Measurements from ENCODE around the gene ZNF878.

ZNF878 gene

DNA sequence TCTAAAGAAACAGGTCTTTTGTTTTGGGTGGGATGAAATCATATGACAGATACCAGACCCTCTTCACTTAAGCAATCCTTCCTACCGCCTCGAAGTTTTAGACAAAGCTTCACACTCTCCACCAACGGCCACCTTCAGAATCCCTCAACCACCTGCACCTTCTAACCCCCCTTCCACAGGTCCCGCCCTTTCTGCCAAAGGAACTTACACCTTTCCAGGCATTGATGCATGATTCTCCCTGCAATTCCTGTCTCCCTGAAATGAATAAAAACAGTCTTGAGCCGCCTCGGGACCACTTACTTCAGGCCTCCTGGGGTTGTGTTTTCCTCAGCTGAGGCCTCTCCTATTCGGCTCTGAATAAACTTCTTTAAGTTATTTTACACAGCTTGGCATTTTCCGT, 18.1 kb downstream of the ZNF878 start:
- peaks cover 5% of the 10 kb centered on the region for H3K4me1 ChIP-seq (ENCODE audit: control insufficient read depth, insufficient read depth, low read length, unreplicated experiment)
- no peaks in the 10 kb centered on the region for H3K27me3 ChIP-seq (ENCODE audit: insufficient read depth, low read length)
- peaks cover 14% of the 10 kb centered on the region for H3K79me2 ChIP-seq (ENCODE audit: control insufficient read depth, insufficient read depth, low read length, unreplicated experiment)
- H3K27ac ChIP-seq (ENCODE audit: low read depth, low read length), result no peak overlapping the region
- H2AFZ ChIP-seq (ENCODE audit: low read length, unreplicated experiment), result no peak overlapping the region
- H3K36me3 ChIP-seq (ENCODE audit: insufficient read depth, low read length), result no peaks in the 10 kb centered on the region
- H3K4me3 ChIP-seq (ENCODE audit: low read depth, low read length), result peak overlapping the region; percentile 94

DNA sequence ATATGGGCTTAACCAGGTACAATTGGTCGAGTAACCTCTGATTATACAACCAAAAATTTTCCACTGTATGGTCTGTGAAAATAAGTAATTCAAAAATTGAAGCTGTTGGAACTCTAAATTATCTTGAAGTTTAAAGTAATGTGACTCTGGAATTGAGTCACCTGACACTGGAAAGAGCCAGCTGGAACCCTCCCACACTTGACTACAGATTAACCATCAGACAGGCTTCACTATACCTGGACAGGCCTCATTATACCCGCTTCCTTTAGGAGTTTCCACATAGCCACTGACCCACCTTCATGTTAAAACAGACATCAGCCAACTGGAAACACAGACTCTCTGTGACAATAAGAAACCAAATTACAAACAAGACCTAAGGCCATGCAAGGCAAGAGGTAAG, 18.6 kb downstream of the ZNF878 start:
- no peak overlapping the region for H3K27ac ChIP-seq (ENCODE audit: low read depth, low read length)
- H2AFZ ChIP-seq (ENCODE audit: low read length, unreplicated experiment), result no peak overlapping the region
- H3K79me2 ChIP-seq (ENCODE audit: control insufficient read depth, insufficient read depth, low read length, unreplicated experiment), result peaks cover 14% of the 10 kb centered on the region
- no peaks in the 10 kb centered on the region for H3K36me3 ChIP-seq (ENCODE audit: insufficient read depth, low read length)
- peak overlapping the region; percentile 94 for H3K4me3 ChIP-seq (ENCODE audit: low read depth, low read length)
- peaks cover 5% of the 10 kb centered on the region for H3K4me1 ChIP-seq (ENCODE audit: control insufficient read depth, insufficient read depth, low read length, unreplicated experiment)
- H3K27me3 ChIP-seq (ENCODE audit: insufficient read depth, low read length), result no peaks in the 10 kb centered on the region

DNA sequence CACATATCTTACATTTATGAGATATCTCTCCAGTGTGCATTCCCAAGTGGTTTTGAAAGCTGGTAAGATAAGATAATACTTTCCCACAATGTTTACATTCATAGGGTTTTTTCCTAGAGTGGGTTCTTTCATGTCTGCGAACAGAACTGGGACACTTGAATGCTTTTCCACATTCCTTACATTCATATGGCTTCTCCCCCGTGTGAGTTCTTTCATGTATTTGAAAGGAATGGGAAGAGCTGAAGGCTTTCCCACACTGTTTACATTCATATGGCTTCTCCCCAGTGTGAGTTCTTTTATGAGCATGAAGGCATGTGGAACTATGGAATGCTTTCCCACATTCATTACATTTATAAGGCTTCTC, 37.0 kb downstream of the ZNF878 start:
- Histone ChIP-seq H3K4me1 (ENCODE audit: control insufficient read depth, insufficient read depth, low read length, unreplicated experiment) (no peaks in the 10 kb centered on the region), H3K79me2 (ENCODE audit: control insufficient read depth, insufficient read depth, low read length, unreplicated experiment) (peaks cover 4% of the 10 kb centered on the region), H2AFZ (ENCODE audit: low read length, unreplicated experiment) (no peak overlapping the region), H3K27me3 (ENCODE audit: insufficient read depth, low read length) (no peaks in the 10 kb centered on the region), H3K27ac (ENCODE audit: low read depth, low read length) (no peak overlapping the region), H3K36me3 (ENCODE audit: insufficient read depth, low read length) (peaks cover 51% of the 10 kb centered on the region), H3K4me3 (ENCODE audit: low read depth, low read length) (no peak overlapping the region)

DNA sequence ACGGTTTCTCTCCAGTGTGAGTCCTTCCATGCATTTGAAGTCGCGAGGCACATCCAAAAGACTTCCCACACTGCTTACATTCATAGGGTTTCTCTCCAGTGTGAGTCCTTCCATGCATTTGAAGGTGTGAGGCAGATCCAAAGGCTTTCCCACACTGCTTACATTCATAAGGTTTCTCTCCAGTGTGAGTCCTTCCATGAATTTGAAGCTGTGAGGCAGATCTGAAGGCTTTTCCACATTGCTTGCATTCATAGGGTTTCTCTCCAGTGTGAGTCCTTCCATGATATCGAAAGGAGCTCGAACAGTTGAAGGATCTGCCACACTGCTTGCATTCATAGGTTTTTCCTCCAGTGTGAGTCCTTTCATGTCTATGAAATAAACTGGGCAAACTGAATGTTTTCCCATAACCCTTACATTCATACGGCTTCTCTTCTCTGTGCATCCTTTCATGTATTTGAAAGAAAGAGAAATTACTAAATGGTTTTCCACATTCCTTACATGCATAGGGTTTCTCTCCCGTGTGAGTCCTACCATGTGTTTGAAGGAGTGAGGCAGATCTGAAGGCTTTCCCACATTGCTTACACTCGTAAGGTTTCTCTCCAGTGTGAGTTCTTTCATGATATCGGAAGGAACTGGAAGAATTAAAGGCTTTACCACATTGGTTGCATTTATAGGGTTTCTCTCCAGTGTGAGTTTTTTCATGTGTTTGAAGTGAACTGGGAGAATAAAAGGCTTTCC, 37.6 kb downstream of the ZNF878 start:
- no peaks in the 10 kb centered on the region for H3K27me3 ChIP-seq (ENCODE audit: insufficient read depth, low read length)
- no peak overlapping the region for H3K4me3 ChIP-seq (ENCODE audit: low read depth, low read length)
- H2AFZ ChIP-seq (ENCODE audit: low read length, unreplicated experiment), result no peak overlapping the region
- H3K36me3 ChIP-seq (ENCODE audit: insufficient read depth, low read length), result peaks cover 51% of the 10 kb centered on the region
- peaks cover 4% of the 10 kb centered on the region for H3K79me2 ChIP-seq (ENCODE audit: control insufficient read depth, insufficient read depth, low read length, unreplicated experiment)
- H3K27ac ChIP-seq (ENCODE audit: low read depth, low read length), result no peak overlapping the region
- H3K4me1 ChIP-seq (ENCODE audit: control insufficient read depth, insufficient read depth, low read length, unreplicated experiment), result no peaks in the 10 kb centered on the region

DNA sequence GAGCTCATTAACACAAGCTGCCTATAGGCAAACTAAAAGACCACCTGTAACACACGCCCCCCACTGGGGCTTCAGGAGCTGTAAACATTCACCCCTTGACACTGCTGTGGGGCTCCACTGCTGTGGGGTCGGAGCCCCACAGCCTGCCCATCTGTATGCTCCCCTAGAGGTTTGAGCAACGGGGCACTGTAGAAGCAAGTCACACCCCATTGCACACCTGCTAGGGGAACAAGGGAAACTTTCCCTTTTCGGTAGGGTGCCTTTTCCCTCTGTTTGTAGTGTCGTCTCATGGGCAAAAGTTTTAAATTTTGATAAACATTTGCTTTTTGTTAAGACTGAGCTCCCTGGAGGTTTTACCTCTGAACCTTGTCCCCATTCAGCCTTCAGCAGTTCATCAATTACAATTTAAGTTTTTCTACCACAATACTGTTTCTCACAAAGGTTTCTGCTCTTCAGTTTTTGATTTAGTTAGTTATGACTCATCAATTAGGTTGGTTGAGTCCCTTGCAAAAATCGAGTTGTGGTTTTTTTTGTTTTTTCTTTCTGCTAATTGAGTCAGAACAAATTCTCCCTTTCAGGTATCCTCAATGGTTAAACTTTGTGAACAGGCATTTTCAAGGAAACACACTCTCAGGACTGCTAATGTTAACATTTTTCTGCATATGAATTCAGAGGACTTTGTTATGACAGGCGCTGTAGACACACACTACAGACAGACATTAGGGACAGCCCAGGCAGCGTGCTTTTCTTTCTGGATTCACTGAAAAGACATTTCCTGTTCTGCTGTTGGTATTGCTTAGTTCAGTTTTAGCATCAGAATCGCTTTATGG, 52.4 kb downstream of the ZNF878 start:
- Histone ChIP-seq H3K4me1 (ENCODE audit: control insufficient read depth, insufficient read depth, low read length, unreplicated experiment) (peaks cover 11% of the 10 kb centered on the region), H3K4me3 (ENCODE audit: low read depth, low read length) (no peak overlapping the region), H3K79me2 (ENCODE audit: control insufficient read depth, insufficient read depth, low read length, unreplicated experiment) (peaks cover 14% of the 10 kb centered on the region), H3K36me3 (ENCODE audit: insufficient read depth, low read length) (peaks cover 3% of the 10 kb centered on the region; the same call in 1 of the 2 replicates), H3K27ac (ENCODE audit: low read depth, low read length) (0 out of 2 replicates have a peak overlapping the region, but pooled peaks have one; percentile 9), H3K27me3 (ENCODE audit: insufficient read depth, low read length) (no peaks in the 10 kb centered on the region), H2AFZ (ENCODE audit: low read length, unreplicated experiment) (no peak overlapping the region)

DNA sequence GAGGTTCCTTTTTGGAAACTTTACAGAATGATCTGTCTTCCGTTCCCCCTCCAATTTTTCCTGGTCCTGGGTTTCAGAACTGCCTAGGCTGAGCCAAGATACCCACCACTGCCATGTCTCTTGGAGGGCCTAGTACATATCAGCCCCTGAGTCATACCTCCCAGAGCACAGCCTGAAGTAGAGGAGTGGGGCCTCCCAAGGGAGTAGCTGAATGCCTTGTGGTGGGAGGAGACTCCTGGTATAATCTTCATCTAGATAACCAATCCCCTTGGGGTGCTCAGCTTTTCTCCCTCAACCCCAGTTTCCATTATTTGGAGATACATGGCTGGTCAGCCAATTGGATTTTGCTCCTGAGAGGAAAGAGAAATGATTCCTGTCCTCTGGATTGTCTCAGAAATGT, 57.6 kb downstream of the ZNF878 start:
- Histone ChIP-seq H3K36me3 (ENCODE audit: insufficient read depth, low read length) (peaks cover 3% of the 10 kb centered on the region; the same call in 1 of the 2 replicates), H3K27ac (ENCODE audit: low read depth, low read length) (peak overlapping the region; percentile 20), H3K4me1 (ENCODE audit: control insufficient read depth, insufficient read depth, low read length, unreplicated experiment) (peaks cover 24% of the 10 kb centered on the region), H2AFZ (ENCODE audit: low read length, unreplicated experiment) (no peak overlapping the region), H3K27me3 (ENCODE audit: insufficient read depth, low read length) (no peaks in the 10 kb centered on the region), H3K79me2 (ENCODE audit: control insufficient read depth, insufficient read depth, low read length, unreplicated experiment) (peaks cover 35% of the 10 kb centered on the region), H3K4me3 (ENCODE audit: low read depth, low read length) (no peak overlapping the region)
